Neural progenitor cell (in vitro differentiated cells): Measurements from ENCODE around the gene ZP2. TPM values are rescaled to one million over a fixed set of nuclear protein-coding genes. Genes with fewer than 3 reads are reported as not detected.
"Not testable (repeated sequence)": the region's sequence is repeated elsewhere in the genome, so short reads cannot be mapped to it uniquely, and the experiment has no call there.

Experiments used
- DNase-seq: peaks from one replicate; pipeline ENCODE4 v3.0.0-alpha.2; 2016; ENCODE audit warnings: low spot score
- H2AFZ ChIP-seq: fragments of 200-600 bp; sonication (generic); replicated peaks from 2 replicates; pipeline ENCODE4 v1.6.1; 2016; ENCODE audit warnings: antibody characterized with exemption
- H3F3A ChIP-seq: fragments of 200-600 bp; sonication (generic); 2 replicates; pipeline ENCODE4 v1.6.1; 2016; ENCODE audit warnings: antibody characterized with exemption, low read depth
- H3K27ac ChIP-seq: fragments of 200-600 bp; sonication (generic); 2 replicates; pipeline ENCODE4 v1.5.1; 2016; ENCODE audit warnings: mild to moderate bottlenecking
- H3K27me3 ChIP-seq: fragments of 200-600 bp; sonication (generic); 2 replicates; pipeline ENCODE4 v1.6.1; 2016; ENCODE audit warnings: mild to moderate bottlenecking, moderate library complexity
- H3K36me3 ChIP-seq: fragments of 200-600 bp; sonication (generic); 2 replicates; pipeline ENCODE4 v1.5.1; 2016
- H3K4me1 ChIP-seq: fragments of 200-600 bp; sonication (generic); 2 replicates; pipeline ENCODE4 v1.6.1; 2016; ENCODE audit warnings: mixed run types
- H3K4me2 ChIP-seq: fragments of 200-600 bp; sonication (generic); 2 replicates; pipeline ENCODE4 v1.6.1; 2016
- H3K4me3 ChIP-seq: fragments of 200-600 bp; sonication (generic); 2 replicates; pipeline ENCODE4 v1.5.1; 2016
- H3K79me2 ChIP-seq: fragments of 200-600 bp; sonication (generic); 2 replicates; pipeline ENCODE4 v1.6.1; 2016; ENCODE audit warnings: low read depth
- H3K9ac ChIP-seq: fragments of 200-600 bp; sonication (generic); 2 replicates; pipeline ENCODE4 v1.6.1; 2016
- H3K9me3 ChIP-seq: fragments of 200-600 bp; sonication (generic); 2 replicates; pipeline ENCODE4 v1.5.1; 2016; ENCODE audit warnings: low read depth
- H4K20me1 ChIP-seq: fragments of 200-600 bp; sonication (generic); 2 replicates; pipeline ENCODE4 v1.6.1; 2016; ENCODE audit warnings: low read depth
- H3K27ac Mint-ChIP-seq: 3 replicates; pipeline ENCODE4 v1.8.0; 2021; ENCODE audit warnings: mixed read lengths
- H3K27me3 Mint-ChIP-seq: 2 replicates; pipeline ENCODE4 v1.8.0; 2022; ENCODE audit warnings: low read depth, mild to moderate bottlenecking, inconsistent platforms, moderate library complexity, mixed read lengths; ENCODE audit not compliant: insufficient read depth
- H3K36me3 Mint-ChIP-seq: 3 replicates; pipeline ENCODE4 v1.8.0; 2021; ENCODE audit warnings: mixed read lengths
- H3K4me1 Mint-ChIP-seq: 3 replicates; pipeline ENCODE4 v1.8.0; 2021; ENCODE audit warnings: mixed read lengths
- H3K4me3 Mint-ChIP-seq: 3 replicates; pipeline ENCODE4 v1.8.0; 2021; ENCODE audit warnings: mild to moderate bottlenecking, moderate library complexity, mixed read lengths
- H3K9me3 Mint-ChIP-seq: 3 replicates; pipeline ENCODE4 v1.8.0; 2020; ENCODE audit warnings: mixed read lengths
- EZH2 ChIP-seq: fragments of 200-600 bp; sonication (generic); IDR thresholded peaks from 2 replicates; pipeline ENCODE4 v1.6.1; 2017; ENCODE audit warnings: antibody characterized with exemption, mild to moderate bottlenecking, moderate library complexity
- EZH2phosphoT487 ChIP-seq: fragments of 200-600 bp; sonication (generic); IDR thresholded peaks from 2 replicates; pipeline ENCODE4 v1.6.1; 2017; ENCODE audit warnings: antibody characterized with exemption
- total RNA-seq: library from RNA; depleted of rRNA; stranded (reverse); fragments of >200 nt; gene quantifications from 2 replicates; pipeline ENCODE4 v1.2.3, GENCODE V29; 2015; ENCODE audit warnings: low replicate concordance
- TF ChIP-seq, protein P1 (sequence below): fragments of 200-600 bp; sonication (generic); IDR thresholded peaks from 2 replicates; pipeline ENCODE4 v1.5.1; 2017; ENCODE audit warnings: antibody characterized with exemption, mild to moderate bottlenecking

ZP2 gene
- total RNA-seq, 1 donor from 2014 or later = not detected

DNA sequence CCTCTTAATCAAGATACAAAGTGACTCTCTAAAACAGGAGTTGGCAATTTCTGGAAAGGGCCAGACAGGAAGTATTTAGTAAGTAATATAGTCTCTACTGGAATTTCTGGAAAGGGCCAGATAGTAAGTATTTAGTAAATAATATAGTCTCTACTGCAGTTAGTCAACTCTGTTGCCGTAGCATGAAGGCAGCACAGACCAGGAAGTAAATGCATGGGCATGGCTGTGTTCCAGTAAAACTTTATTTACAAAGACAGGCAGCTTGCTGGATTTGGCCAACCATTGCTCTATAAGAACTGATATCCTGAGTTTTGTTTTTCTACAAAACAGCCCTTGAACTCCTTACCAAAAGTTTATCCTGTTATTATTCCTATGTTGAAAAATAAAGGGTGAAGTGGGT lies 36.0 kb downstream of the ZP2 start:
- no peaks in the 10 kb centered on the region for H4K20me1 ChIP-seq
- H3K79me2 ChIP-seq = no peaks in the 10 kb centered on the region
- no peaks in the 10 kb centered on the region for H3K4me1 ChIP-seq
- H3K36me3 Mint-ChIP-seq = peaks cover 14% of the 10 kb centered on the region
- no peak overlapping the region for H3K9ac ChIP-seq
- H3K4me3 Mint-ChIP-seq = no peak overlapping the region
- no peaks in the 10 kb centered on the region for H3K4me1 Mint-ChIP-seq
- no peak overlapping the region for H3K4me2 ChIP-seq
- H3F3A ChIP-seq = no peaks in the 10 kb centered on the region
- H3K36me3 ChIP-seq = no peaks in the 10 kb centered on the region
- H3K9me3 Mint-ChIP-seq = no peaks in the 10 kb centered on the region
- no peak overlapping the region for H3K27ac Mint-ChIP-seq
- no peak overlapping the region for H3K27ac ChIP-seq
- no peak for TF ChIP-seq EZH2
- TF ChIP-seq, protein P1, sequence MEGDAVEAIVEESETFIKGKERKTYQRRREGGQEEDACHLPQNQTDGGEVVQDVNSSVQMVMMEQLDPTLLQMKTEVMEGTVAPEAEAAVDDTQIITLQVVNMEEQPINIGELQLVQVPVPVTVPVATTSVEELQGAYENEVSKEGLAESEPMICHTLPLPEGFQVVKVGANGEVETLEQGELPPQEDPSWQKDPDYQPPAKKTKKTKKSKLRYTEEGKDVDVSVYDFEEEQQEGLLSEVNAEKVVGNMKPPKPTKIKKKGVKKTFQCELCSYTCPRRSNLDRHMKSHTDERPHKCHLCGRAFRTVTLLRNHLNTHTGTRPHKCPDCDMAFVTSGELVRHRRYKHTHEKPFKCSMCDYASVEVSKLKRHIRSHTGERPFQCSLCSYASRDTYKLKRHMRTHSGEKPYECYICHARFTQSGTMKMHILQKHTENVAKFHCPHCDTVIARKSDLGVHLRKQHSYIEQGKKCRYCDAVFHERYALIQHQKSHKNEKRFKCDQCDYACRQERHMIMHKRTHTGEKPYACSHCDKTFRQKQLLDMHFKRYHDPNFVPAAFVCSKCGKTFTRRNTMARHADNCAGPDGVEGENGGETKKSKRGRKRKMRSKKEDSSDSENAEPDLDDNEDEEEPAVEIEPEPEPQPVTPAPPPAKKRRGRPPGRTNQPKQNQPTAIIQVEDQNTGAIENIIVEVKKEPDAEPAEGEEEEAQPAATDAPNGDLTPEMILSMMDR = no peak
- no peak for TF ChIP-seq EZH2phosphoT487
- H3K4me3 ChIP-seq = no peak overlapping the region
- no peaks in the 10 kb centered on the region for H3K9me3 ChIP-seq
- H3K27me3 Mint-ChIP-seq = no peaks in the 10 kb centered on the region
- no peak overlapping the region for H2AFZ ChIP-seq
- DNase-seq = no peak
- no peaks in the 10 kb centered on the region for H3K27me3 ChIP-seq

DNA sequence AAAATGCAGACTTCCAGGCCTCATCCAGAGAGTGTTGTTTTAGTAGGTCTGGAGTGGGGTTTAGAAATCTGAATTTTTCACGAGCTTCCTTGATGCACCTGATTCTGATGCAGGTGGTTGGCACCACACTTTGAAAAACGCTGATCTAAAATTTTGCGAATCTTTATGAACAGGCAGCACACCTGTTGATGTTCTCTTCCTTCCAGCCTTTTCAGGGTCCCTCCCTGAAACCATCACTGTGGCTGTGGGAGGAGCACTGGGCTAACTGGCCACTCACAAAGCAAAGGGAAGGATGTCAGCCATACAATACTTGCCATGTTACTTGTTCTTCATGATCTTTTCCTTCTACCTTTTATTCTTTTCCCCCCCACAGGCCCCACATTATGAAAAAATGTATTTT lies 38.7 kb downstream of the ZP2 start:
- Histone ChIP-seq H3K36me3 (no peaks in the 10 kb centered on the region), H3K4me1 (no peaks in the 10 kb centered on the region), H3K4me2 (no peak overlapping the region), H2AFZ (no peak overlapping the region), H3K9ac (no peak overlapping the region), H3K4me3 (no peak overlapping the region), H3F3A (peaks cover 3% of the 10 kb centered on the region), H3K79me2 (no peaks in the 10 kb centered on the region), H3K9me3 (no peaks in the 10 kb centered on the region), H3K27me3 (no peaks in the 10 kb centered on the region), H3K27ac (no peak overlapping the region), H4K20me1 (peaks cover 7% of the 10 kb centered on the region)
- Mint-ChIP-seq H3K4me3 (no peak overlapping the region), H3K9me3 (no peaks in the 10 kb centered on the region), H3K27ac (no peak overlapping the region), H3K27me3 (no peaks in the 10 kb centered on the region), H3K4me1 (no peaks in the 10 kb centered on the region), H3K36me3 (peaks cover 11% of the 10 kb centered on the region)
- DNase-seq = no peak
- TF ChIP-seq, protein P1 = no peak
- TF ChIP-seq EZH2 (no peak), EZH2phosphoT487 (no peak)

DNA sequence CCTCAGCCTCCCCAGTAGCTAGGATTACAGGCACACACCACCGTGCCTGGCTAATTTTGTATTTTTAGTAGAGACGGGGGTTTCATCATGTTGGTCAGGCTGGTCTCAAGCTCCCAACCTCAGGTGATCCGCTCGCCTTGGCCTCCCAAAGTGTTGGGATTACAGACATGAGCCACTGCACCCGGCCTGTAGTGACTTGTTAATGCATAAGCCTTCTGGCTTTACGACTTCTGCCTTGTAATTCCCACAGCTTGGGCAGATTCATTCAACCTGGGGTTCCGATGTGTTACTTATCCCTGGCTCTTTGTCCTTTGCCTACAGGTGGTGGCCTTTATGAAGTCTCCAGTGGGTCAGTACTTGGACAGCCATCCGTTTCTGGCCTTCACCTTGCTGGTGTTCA lies 41.3 kb downstream of the ZP2 start:
- not testable (repeated sequence) for H3K4me3 ChIP-seq, DNase-seq, H3K79me2 ChIP-seq, H3K27me3 Mint-ChIP-seq, H3K9me3 ChIP-seq, H3K4me1 ChIP-seq, H3K27ac ChIP-seq, H3K4me3 Mint-ChIP-seq, H3K4me2 ChIP-seq, H2AFZ ChIP-seq, H3K36me3 ChIP-seq, H3K9ac ChIP-seq, H3K4me1 Mint-ChIP-seq, H3K27me3 ChIP-seq, H3F3A ChIP-seq, H3K27ac Mint-ChIP-seq, H3K36me3 Mint-ChIP-seq, H3K9me3 Mint-ChIP-seq
- H4K20me1 ChIP-seq = peaks cover 15% of the 10 kb centered on the region

DNA sequence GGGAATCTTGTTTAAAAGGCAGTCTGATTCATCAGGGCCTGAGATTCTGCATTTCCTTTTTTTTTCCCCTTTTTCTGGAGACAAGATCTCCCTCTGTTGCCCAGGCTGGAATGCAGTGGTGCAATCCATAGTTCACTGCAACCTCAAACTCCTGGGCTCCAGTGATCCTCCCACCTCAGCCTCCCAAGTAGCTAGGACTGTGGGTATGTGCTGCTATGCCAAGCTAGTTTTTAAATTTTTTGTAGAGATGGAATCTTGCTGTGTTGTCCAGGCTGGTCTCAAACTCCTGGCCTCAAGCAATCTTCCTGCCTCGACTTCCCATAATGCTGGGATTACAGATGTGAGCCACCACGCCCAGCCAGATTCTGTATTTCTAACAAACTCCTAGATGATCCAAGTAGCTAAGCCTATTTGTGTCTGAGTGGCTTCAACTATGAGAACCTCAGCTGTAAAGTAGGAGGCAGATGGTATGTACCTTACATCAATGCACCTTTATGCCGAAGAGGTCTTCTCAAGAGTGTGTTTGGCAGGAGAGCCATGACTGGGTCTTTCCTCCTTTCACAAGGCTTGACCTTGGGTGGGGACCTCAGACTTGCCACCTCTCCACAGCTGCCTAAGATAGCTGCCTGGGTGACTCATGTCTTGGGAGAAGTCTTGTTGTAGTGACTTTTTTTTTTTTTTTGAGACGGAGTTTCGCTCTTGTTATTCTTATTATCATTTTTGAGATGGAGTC lies 42.0 kb downstream of the ZP2 start:
- Mint-ChIP-seq H3K27ac (no peak overlapping the region), H3K27me3 (no peaks in the 10 kb centered on the region), H3K4me1 (no peaks in the 10 kb centered on the region), H3K36me3 (peaks cover 7% of the 10 kb centered on the region), H3K9me3 (no peaks in the 10 kb centered on the region), H3K4me3 (no peak overlapping the region)
- H2AFZ ChIP-seq = no peak overlapping the region
- no peak overlapping the region for H3K4me2 ChIP-seq
- H3K27me3 ChIP-seq = no peaks in the 10 kb centered on the region
- TF ChIP-seq EZH2phosphoT487 (no peak), EZH2 (no peak)
- TF ChIP-seq, protein P1 = no peak
- peaks cover 15% of the 10 kb centered on the region for H4K20me1 ChIP-seq
- no peaks in the 10 kb centered on the region for H3K9me3 ChIP-seq
- no peaks in the 10 kb centered on the region for H3K36me3 ChIP-seq
- no peak overlapping the region for H3K27ac ChIP-seq
- no peak for DNase-seq
- no peak overlapping the region for H3K4me3 ChIP-seq
- H3K9ac ChIP-seq = no peak overlapping the region
- no peaks in the 10 kb centered on the region for H3K79me2 ChIP-seq
- no peaks in the 10 kb centered on the region for H3K4me1 ChIP-seq
- peaks cover 3% of the 10 kb centered on the region for H3F3A ChIP-seq
